Activated CD8-positive, alpha-beta memory T cell treated with anti-CD3 and anti-CD28 coated beads, Interleukin-2, amount 10 ng/mL, durations not matched to agents 7 days and 5 days (primary cell): ENCODE measurements around the gene SLC39A11. TPM values are rescaled to one million over a fixed set of nuclear protein-coding genes. Genes with fewer than 3 reads are reported as not detected.

Source experiments
- ATAC-seq: fragments of 150-1000 bp; cut with Tn5 transposase; one replicate; pipeline ENCODE4 v1.10.0; 2021; ENCODE audit warnings: moderate library complexity
- CTCF ChIA-PET: fragments of 350-600 bp; sonication (Branson Sonifier 250); formaldehyde crosslinking; loops from one replicate; lab custom pipeline; 2021; ENCODE audit warnings: antibody characterized with exemption; lab: Charles Lee
- DNase-seq: peaks from one replicate; pipeline ENCODE4 v3.0.0-alpha.2; 2020
- H3K27ac Mint-ChIP-seq: one replicate; pipeline ENCODE4 v1.8.0; 2021; ENCODE audit warnings: mild to moderate bottlenecking, mixed read lengths
- H3K27me3 Mint-ChIP-seq: one replicate; pipeline ENCODE4 v1.8.0; 2021; ENCODE audit warnings: mixed read lengths
- H3K36me3 Mint-ChIP-seq: one replicate; pipeline ENCODE4 v1.8.0; 2021; ENCODE audit warnings: mild to moderate bottlenecking, mixed read lengths
- H3K4me1 Mint-ChIP-seq: one replicate; pipeline ENCODE4 v1.8.0; 2021; ENCODE audit warnings: mixed read lengths
- H3K4me3 Mint-ChIP-seq: one replicate; pipeline ENCODE4 v1.8.0; 2021; ENCODE audit warnings: mild to moderate bottlenecking, moderate library complexity, mixed read lengths
- H3K9me3 Mint-ChIP-seq: one replicate; pipeline ENCODE4 v1.8.0; 2022; ENCODE audit warnings: low read depth, mixed read lengths
- total RNA-seq, 2 experiments: library from RNA; stranded (reverse); gene quantifications; one replicate each; pipeline ENCODE4 v1.2.3, GENCODE V29; 2021

SLC39A11 gene
- total RNA-seq, 2 experiments from 2014 or later: 16.8 to 25.5 TPM

GRCh38 chr17:72822358-72823023 is 270.0 kb downstream of the SLC39A11 start:
- CTCF ChIA-PET: no interaction called here
- Mint-ChIP-seq H3K9me3 (peaks cover 26% of the 10 kb centered on the region), H3K36me3 (peaks cover 36% of the 10 kb centered on the region), H3K4me1 (peaks cover 16% of the 10 kb centered on the region), H3K4me3 (no peak overlapping the region), H3K27ac (no peak overlapping the region), H3K27me3 (no peaks in the 10 kb centered on the region)
- no peak for ATAC-seq
- peak; percentile 40 for DNase-seq

GRCh38 chr17:72816406-72816805 is 276.1 kb downstream of the SLC39A11 start:
- DNase-seq: no peak
- peaks cover 12% of the 10 kb centered on the region for H3K36me3 Mint-ChIP-seq

GRCh38 chr17:72813481-72813880 is 279.0 kb downstream of the SLC39A11 start:
- Mint-ChIP-seq H3K36me3 (peaks cover 15% of the 10 kb centered on the region), H3K4me3 (no peak overlapping the region), H3K9me3 (peaks cover 7% of the 10 kb centered on the region), H3K4me1 (no peaks in the 10 kb centered on the region), H3K27me3 (no peaks in the 10 kb centered on the region), H3K27ac (no peak overlapping the region)
- ATAC-seq (no peak), DNase-seq (no peak)
- CTCF ChIA-PET: no interaction called here

More at GRCh38 chr17:72816406-72816805, 276.1 kb downstream of the SLC39A11 start:
- H3K4me3 Mint-ChIP-seq: no peak overlapping the region
- H3K27ac Mint-ChIP-seq: no peak overlapping the region
- CTCF ChIA-PET: interaction anchor here (1.4 kb wide), 1 partner anchor 260 kb away, joined by 3 read pairs; no protein-coding TSS in a partner anchor
- no peaks in the 10 kb centered on the region for H3K27me3 Mint-ChIP-seq
- ATAC-seq: no peak
- peaks cover 4% of the 10 kb centered on the region for H3K9me3 Mint-ChIP-seq
- H3K4me1 Mint-ChIP-seq: no peaks in the 10 kb centered on the region

- H3K4me3 Mint-ChIP-seq: no peak overlapping the region
- H3K36me3 Mint-ChIP-seq: peaks cover 14% of the 10 kb centered on the region
- CTCF ChIA-PET: no interaction called here
These were observed 279.7 kb downstream of the SLC39A11 start for GRCh38 chr17:72812823-72813222.

GRCh38 chr17:72811976-72812687 is 280.4 kb downstream of the SLC39A11 start:
- Mint-ChIP-seq H3K4me3 (no peak overlapping the region), H3K27ac (no peak overlapping the region), H3K27me3 (no peaks in the 10 kb centered on the region), H3K4me1 (no peaks in the 10 kb centered on the region), H3K9me3 (peaks cover 7% of the 10 kb centered on the region), H3K36me3 (peaks cover 11% of the 10 kb centered on the region)
- no peak for ATAC-seq
- CTCF ChIA-PET: interaction anchor here (0.6 kb wide), 1 partner anchor 428 kb away, joined by 3 read pairs; no protein-coding TSS in a partner anchor
- no peak for DNase-seq

More at GRCh38 chr17:72812823-72813222, 279.7 kb downstream of the SLC39A11 start:
- Mint-ChIP-seq H3K4me1 (no peaks in the 10 kb centered on the region), H3K27me3 (no peaks in the 10 kb centered on the region), H3K9me3 (peaks cover 7% of the 10 kb centered on the region), H3K27ac (no peak overlapping the region)
- no peak for DNase-seq
- no peak for ATAC-seq

- Mint-ChIP-seq H3K27ac (no peak overlapping the region), H3K9me3 (peaks cover 7% of the 10 kb centered on the region), H3K4me1 (no peaks in the 10 kb centered on the region), H3K36me3 (peaks cover 8% of the 10 kb centered on the region), H3K4me3 (no peak overlapping the region), H3K27me3 (no peaks in the 10 kb centered on the region)
- no peak for DNase-seq
- ATAC-seq: no peak
- CTCF ChIA-PET: no interaction called here
These were observed 281.4 kb downstream of the SLC39A11 start for GRCh38 chr17:72810991-72811508.

GRCh38 chr17:72806011-72806410 is 286.5 kb downstream of the SLC39A11 start:
- H3K9me3 Mint-ChIP-seq: peaks cover 3% of the 10 kb centered on the region
- peaks cover 3% of the 10 kb centered on the region for H3K36me3 Mint-ChIP-seq
- ATAC-seq: no peak
- DNase-seq: no peak
- CTCF ChIA-PET: no interaction called here
- H3K27ac Mint-ChIP-seq: no peak overlapping the region
- H3K4me1 Mint-ChIP-seq: no peaks in the 10 kb centered on the region
- no peak overlapping the region for H3K4me3 Mint-ChIP-seq
- H3K27me3 Mint-ChIP-seq: no peaks in the 10 kb centered on the region

- DNase-seq: no peak
- Mint-ChIP-seq H3K36me3 (peaks cover 4% of the 10 kb centered on the region), H3K4me1 (no peaks in the 10 kb centered on the region), H3K27ac (no peak overlapping the region), H3K4me3 (no peak overlapping the region), H3K27me3 (no peaks in the 10 kb centered on the region), H3K9me3 (peaks cover 4% of the 10 kb centered on the region)
- CTCF ChIA-PET: no interaction called here
- ATAC-seq: no peak
These were observed 287.4 kb downstream of the SLC39A11 start for GRCh38 chr17:72804949-72805707.

- peaks cover 14% of the 10 kb centered on the region for H3K9me3 Mint-ChIP-seq
- H3K4me1 Mint-ChIP-seq: no peaks in the 10 kb centered on the region
- peaks cover 11% of the 10 kb centered on the region for H3K36me3 Mint-ChIP-seq
These were observed 289.8 kb downstream of the SLC39A11 start for GRCh38 chr17:72802726-72803125.

GRCh38 chr17:72797142-72797541 is 295.3 kb downstream of the SLC39A11 start:
- no peaks in the 10 kb centered on the region for H3K27me3 Mint-ChIP-seq
- peaks cover 27% of the 10 kb centered on the region for H3K36me3 Mint-ChIP-seq
- CTCF ChIA-PET: interaction anchor here (1.0 kb wide), 1 partner anchor 10 kb away, joined by 3 read pairs; no protein-coding TSS in a partner anchor
- no peaks in the 10 kb centered on the region for H3K4me1 Mint-ChIP-seq
- H3K4me3 Mint-ChIP-seq: no peak overlapping the region
- H3K9me3 Mint-ChIP-seq: peaks cover 36% of the 10 kb centered on the region
- no peak overlapping the region for H3K27ac Mint-ChIP-seq
- ATAC-seq: no peak
- no peak for DNase-seq

More at GRCh38 chr17:72802726-72803125, 289.8 kb downstream of the SLC39A11 start:
- no peak overlapping the region for H3K4me3 Mint-ChIP-seq
- H3K27ac Mint-ChIP-seq: no peak overlapping the region
- CTCF ChIA-PET: no interaction called here
- no peaks in the 10 kb centered on the region for H3K27me3 Mint-ChIP-seq
- DNase-seq: no peak
- no peak for ATAC-seq

- H3K27ac Mint-ChIP-seq: no peak overlapping the region
- no peak for ATAC-seq
- H3K36me3 Mint-ChIP-seq: peaks cover 29% of the 10 kb centered on the region
- H3K27me3 Mint-ChIP-seq: no peaks in the 10 kb centered on the region
- no peaks in the 10 kb centered on the region for H3K4me1 Mint-ChIP-seq
- no peak overlapping the region for H3K4me3 Mint-ChIP-seq
- CTCF ChIA-PET: no interaction called here
- no peak for DNase-seq
- peaks cover 44% of the 10 kb centered on the region for H3K9me3 Mint-ChIP-seq
These were observed 296.5 kb downstream of the SLC39A11 start for GRCh38 chr17:72795941-72796340.

- Mint-ChIP-seq H3K27me3 (no peaks in the 10 kb centered on the region), H3K36me3 (peaks cover 30% of the 10 kb centered on the region), H3K9me3 (peaks cover 43% of the 10 kb centered on the region), H3K4me1 (no peaks in the 10 kb centered on the region), H3K4me3 (no peak overlapping the region), H3K27ac (no peak overlapping the region)
- DNase-seq (no peak), ATAC-seq (no peak)
- CTCF ChIA-PET: interaction anchor here (1.0 kb wide), 1 partner anchor 237 kb away, joined by 3 read pairs; no protein-coding TSS in a partner anchor
These were observed 298.3 kb downstream of the SLC39A11 start for GRCh38 chr17:72794152-72794551.

GRCh38 chr17:72792771-72793170 is 299.7 kb downstream of the SLC39A11 start:
- Mint-ChIP-seq H3K9me3 (peaks cover 37% of the 10 kb centered on the region), H3K4me1 (no peaks in the 10 kb centered on the region), H3K27ac (no peak overlapping the region), H3K4me3 (no peak overlapping the region), H3K36me3 (peaks cover 26% of the 10 kb centered on the region), H3K27me3 (no peaks in the 10 kb centered on the region)
- no peak for DNase-seq
- no peak for ATAC-seq
- CTCF ChIA-PET: no interaction called here
